Pons (tissue), 1 donor: ENCODE results near the gene ITGB8.

Experiments used
- DNase-seq: peaks from one replicate; pipeline ENCODE4 v3.0.0-alpha.2; 2016; ENCODE audit warnings: low spot score

Gene ITGB8

DNA sequence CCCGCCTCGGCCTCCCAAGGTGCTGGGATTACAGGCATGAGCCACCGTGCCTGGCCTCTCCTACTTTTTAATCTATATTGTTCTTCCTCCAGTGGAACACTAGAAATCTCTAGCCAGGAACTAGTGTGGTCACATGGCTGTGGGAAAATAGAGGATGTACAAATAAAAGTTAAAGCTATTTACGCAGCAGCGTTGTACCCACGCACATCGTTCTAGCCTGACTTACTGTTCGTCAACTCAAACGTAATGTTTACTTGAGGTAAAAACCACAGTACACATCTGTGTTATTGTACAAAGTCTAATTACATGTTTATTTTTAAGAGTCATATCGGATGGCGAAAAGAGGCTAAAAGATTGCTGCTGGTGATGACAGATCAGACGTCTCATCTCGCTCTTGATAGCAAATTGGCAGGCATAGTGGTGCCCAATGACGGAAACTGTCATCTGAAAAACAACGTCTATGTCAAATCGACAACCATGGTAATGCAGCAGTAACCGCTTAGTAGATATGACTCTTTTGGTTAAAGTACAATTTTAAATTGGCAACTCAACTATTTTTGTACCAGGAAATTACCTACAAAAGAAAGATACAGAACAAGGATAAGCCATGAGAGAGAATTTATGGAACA is 50.8 kb downstream of the ITGB8 start:
- DNase-seq = no peak

- DNase-seq = no peak
Measured at GRCh38 chr7:20383351-20383750, 52.7 kb downstream of the ITGB8 start.

GRCh38 chr7:20385126-20385525 is 54.4 kb downstream of the ITGB8 start:
- no peak for DNase-seq

DNA sequence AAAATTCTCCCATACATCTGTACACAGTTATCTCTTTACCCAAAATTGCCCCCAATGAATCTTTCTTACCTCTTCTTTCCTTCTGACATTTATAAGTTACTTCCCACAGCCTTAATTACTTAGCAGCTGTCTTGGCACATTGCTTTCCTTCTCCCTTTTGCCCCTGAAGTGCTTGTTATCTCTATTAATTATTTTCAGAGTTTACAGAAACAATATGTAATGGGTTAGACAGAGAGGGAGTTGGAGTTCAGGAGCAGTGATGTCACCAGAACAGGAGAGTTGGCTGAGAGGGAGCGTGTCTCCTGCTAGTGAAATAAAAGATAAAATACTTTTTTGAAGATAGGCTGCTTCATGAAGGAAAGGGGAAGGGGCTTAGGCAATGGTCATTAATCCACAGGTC is 57.4 kb downstream of the ITGB8 start:
- no peak for DNase-seq

GRCh38 chr7:20389192-20389591 is 58.5 kb downstream of the ITGB8 start:
- peak; percentile 26 for DNase-seq

DNA sequence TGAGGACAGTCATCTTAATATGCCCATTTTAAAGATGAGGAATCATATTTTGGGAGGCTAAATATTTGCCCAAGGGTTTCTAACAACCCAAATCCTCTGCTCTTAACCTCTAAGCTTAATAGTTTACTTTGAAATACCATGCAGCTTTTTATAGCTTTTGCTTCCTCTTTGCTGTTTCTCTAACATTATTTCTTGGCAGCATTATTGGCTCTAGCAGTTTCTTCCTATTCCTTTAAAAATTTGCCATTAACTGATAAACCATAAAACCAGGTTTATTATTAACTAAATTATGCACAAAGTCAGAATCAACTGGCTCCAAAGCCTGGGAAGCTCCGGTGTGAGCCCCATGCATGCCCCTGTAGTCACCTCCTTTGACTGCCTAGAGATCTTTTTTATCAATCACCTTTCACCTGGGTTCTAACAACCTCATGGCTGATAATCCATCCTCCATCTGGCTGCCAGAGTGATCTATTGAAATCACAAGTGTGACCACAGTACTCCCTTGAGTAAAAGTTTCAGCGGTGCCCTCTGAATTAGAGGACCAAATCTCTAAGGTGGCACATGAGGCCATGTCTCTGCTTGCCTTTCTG is 62.4 kb downstream of the ITGB8 start:
- no peak for DNase-seq

DNA sequence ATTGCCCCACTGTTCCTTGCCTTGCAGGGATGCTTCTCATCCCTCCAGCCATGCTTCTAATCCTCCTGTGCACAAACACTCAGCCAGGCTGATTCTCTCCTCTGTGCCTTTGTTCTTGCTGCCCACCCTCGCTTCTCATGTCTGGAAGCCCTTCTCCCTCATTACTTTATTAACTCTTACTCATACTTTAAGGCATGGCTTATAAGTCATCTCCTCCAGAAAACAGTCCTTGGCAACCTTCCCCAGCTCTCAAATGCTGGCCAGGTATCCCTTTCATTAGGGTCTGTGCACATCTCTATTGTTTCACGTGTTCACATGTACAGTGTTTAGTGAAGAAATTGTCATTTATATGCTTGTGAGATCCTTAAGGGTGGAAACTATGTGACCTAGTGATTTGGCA is 62.9 kb downstream of the ITGB8 start:
- DNase-seq = no peak

- DNase-seq = no peak
Measured at GRCh38 chr7:20394284-20394683, 63.6 kb downstream of the ITGB8 start.

GRCh38 chr7:20395104-20395503 is 64.4 kb downstream of the ITGB8 start:
- no peak for DNase-seq

DNA sequence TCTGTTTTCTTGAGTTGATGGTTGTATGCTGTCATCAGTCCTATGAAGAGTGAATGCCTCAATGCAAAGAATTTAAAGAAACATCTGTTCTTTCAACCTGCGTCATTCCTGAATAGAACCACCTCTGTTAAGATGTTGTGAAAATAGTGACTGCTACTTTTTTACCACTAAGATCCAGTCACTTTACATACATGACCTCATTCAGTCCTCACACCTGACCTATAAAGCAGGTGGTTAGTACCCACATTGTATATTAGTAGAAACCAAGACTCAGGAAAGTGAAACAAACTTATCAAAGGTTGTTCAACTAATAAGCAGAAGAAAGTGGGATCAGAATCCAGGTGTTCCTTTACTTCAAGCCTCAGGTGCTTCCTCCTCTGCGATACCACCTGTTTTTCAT is 64.8 kb downstream of the ITGB8 start:
- no peak for DNase-seq

DNA sequence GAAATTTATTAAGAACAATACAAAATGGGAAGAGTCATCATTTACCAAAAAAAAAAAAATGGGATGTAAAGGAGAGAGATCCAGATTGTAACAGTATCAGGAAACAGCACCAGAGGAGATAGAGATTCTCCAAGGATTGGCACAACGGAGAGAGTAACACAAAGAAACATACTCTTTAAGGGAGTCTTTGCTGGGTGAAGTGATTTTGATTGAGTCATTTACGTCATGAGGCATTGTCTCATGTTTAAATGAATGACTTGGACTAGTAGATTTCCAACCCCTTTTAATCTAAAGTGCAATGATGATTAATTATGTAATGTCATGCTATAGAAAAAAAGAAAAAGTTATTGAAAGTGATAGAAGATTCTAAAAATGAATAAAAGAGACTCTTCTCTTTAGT is 68.8 kb downstream of the ITGB8 start:
- DNase-seq = no peak

DNA sequence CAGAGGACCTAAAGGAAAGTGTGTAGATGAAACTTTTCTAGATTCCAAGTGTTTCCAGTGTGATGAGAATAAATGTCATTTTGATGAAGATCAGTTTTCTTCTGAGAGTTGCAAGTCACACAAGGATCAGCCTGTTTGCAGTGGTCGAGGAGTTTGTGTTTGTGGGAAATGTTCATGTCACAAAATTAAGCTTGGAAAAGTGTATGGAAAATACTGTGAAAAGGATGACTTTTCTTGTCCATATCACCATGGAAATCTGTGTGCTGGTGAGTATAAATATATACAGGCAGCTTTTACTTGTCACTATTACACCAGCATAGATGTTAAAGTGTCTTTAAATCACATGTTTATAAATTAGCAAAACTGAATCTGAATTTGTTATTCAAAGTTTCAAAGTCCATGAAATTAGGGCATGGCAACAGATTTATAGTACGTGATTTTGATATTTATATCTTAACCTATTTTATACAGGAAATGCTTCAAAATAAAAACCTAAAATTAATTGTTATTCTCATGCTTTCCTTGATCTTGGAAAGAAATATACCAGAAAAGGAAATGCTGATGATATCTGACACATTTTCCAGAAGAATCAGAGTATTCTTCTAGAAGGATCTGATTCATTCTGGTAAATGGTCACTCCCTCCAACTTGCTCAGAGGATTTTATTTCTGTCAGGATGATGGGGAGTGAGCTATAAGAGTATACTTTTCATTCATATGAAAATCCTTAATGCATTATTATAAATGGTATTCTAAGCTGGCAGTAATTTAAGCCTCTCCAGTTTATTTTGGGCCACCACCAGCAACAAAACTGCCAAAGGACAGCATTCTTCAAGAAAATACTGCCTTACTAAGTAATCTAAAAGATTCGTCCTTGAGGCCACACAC is 71.4 kb downstream of the ITGB8 start:
- DNase-seq = no peak

DNA sequence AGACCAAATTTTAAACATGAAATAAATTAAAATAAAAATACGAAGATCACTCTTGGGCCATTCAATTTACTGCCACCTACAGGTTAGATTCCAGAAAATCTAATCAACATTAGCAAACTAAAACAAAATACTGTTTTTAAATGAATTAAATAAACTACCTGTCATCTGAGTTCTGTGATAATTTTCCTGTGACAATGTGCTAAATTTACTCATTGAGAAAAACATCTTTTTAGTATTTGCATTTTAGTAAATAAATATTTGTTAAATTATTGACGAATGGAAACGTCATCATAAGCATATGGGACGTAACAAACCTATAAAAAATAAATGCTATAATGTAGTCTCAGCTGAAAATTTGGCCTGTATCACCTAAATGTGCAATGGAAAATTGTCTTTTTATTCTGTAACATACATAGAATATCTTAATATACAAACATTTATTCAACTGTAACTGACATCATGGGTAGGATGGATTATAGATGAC is 72.1 kb downstream of the ITGB8 start:
- DNase-seq = peak; percentile 17

DNA sequence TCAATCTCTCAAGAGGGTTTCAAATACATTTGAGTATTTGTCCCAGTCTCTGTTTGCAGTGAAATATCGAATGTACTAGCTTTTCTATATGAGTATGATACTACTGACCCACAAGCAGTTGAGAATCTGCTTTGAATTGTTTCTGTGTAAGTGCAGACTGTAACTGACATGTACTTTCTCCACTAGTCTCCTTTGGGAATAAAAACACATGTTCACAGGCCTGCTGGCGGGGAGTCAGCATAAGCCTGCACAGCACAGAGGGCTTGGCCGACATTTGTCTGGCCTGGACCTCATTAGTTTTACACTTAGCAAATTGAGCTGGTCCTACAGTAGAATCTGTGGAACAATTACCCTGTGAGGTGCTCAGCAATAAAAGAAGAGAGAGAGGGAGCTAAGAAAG is 72.6 kb downstream of the ITGB8 start:
- DNase-seq = no peak

DNA sequence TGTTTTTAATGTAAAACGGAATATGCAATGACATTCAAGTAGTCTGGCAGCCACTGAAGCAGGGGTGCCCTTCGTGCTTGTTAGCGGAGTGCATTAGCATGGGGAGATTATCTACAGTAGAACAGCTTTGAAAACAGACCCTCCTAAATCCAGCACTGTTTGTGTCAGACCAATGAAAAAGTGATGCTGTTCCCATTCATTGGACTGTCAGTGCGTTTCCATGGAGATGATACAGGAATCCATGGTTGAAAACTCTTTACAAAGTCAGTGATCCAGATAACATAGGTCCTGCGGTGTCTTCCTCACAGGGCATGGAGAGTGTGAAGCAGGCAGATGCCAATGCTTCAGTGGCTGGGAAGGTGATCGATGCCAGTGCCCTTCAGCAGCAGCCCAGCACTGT is 73.6 kb downstream of the ITGB8 start:
- no peak for DNase-seq

DNA sequence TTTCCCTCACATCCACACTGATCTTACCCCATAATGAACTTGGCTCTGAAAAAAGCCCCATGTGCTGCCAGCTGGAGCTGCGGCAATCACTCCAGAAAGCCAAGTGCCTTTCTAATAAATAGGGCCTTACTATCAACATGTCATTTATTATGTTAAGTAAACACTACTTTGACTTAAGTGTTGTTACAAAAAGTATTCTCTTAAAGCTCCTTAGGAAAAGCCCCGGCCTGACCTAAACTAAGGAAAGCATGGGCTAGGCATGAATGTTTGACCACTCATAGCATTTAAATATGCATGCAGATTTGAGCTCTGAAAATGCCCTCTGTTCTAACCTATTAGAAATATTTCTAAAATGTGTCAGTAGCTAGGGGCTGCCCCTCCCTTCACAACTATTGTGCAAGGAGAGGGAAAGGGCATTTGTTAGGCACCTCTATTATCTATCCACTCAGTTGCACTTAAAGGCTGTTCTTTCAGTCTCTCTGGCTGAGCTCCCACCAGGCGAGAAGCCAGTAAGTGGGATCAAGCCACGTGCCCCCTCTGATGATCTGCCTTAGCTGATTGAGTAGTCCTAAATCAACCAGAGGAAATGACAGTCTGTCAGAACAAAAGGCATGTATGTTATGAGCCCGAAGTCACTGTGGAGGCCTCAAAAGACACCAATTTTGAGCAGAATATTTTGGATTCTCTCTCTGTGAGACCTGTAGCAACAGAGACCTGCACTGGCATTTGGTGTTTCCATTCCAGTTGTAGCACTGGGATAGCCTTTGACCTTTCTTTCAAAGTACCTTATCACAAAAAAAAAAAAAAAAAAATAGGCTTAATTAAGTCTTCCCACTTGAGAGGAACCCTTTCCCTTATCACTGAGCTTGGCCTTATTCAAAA is 77.1 kb downstream of the ITGB8 start:
- DNase-seq = no peak

GRCh38 chr7:20408467-20408826 is 77.7 kb downstream of the ITGB8 start:
- DNase-seq = no peak

DNA sequence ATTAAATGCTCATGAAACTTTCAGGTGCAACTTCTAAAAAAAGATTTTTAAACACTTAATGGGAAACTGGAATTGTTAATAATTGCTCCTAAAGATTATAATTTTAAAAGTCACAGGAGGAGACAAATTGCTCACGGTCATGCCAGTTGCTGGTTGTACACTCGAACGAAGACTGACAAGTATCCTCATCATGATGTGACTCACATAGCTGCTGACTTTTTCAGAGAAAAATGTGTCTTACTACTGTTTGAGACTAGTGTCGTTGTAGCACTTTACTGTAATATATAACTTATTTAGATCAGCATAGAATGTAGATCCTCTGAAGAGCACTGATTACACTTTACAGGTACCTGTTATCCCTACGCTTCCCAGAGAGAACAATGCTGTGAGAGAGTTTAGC is 79.3 kb downstream of the ITGB8 start:
- no peak for DNase-seq

GRCh38 chr7:20411372-20411771 is 80.7 kb downstream of the ITGB8 start:
- no peak for DNase-seq

DNA sequence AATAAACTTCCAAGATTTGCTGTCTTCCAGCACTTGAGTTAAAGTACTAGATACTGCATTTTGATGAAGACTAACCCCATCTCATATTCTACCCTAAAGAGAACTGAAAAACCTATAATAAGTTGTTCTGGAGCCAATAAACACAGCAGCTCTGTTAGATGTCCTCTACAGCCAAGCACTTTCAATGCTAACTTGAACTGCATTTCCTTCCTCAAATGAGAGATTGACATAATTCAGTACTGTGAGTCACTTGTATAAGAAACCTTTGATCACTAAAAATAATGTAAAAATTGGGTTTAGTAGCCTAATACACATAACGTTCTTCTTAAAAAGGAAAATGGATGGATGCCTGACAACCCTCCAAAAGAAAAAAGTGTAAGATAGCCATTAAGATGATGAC is 81.3 kb downstream of the ITGB8 start:
- no peak for DNase-seq

GRCh38 chr7:20417260-20417659 is 86.6 kb downstream of the ITGB8 start:
- peak; percentile 59 for DNase-seq

DNA sequence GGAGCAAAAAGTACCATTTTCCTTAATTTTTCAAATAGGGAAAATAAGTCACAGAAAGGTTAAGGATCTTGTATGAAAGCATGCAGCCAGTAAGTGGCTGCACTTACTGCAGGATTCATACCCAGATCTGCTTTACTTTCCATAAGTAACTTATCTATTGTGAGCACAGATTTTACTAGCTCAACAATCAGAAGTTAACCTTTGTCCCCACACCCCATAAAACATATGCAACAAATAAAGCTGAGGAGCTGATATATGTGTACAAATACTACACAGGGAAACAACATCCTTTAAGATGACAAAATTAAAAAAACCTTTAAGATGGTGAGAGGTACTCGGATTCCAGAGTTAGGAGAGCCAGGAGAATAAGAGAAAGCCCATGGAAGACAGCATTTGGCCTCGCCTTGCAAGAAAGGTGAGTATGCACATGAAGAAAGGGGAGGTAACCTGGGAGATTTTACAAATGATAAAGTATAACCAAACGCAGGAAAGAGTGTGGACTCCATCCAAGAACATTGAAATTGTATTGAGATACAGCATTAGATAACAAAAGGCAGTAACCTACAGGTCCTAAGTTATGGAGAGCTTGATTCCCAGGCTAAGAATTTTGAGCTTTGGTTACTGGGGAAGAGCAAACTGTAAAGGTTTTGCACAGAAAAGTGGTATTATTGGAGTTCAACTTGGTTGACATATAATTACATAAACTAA is 87.1 kb downstream of the ITGB8 start:
- no peak for DNase-seq
